ENCODE measurements around the gene MPHOSPH9. TPM values are rescaled to one million over a fixed set of nuclear protein-coding genes. Genes with fewer than 3 reads are reported as not detected.

MPHOSPH9 gene
- total and polyA plus RNA-seq, 12 donors, result 11.7 to 61.7 (median 23.5) TPM

DNA sequence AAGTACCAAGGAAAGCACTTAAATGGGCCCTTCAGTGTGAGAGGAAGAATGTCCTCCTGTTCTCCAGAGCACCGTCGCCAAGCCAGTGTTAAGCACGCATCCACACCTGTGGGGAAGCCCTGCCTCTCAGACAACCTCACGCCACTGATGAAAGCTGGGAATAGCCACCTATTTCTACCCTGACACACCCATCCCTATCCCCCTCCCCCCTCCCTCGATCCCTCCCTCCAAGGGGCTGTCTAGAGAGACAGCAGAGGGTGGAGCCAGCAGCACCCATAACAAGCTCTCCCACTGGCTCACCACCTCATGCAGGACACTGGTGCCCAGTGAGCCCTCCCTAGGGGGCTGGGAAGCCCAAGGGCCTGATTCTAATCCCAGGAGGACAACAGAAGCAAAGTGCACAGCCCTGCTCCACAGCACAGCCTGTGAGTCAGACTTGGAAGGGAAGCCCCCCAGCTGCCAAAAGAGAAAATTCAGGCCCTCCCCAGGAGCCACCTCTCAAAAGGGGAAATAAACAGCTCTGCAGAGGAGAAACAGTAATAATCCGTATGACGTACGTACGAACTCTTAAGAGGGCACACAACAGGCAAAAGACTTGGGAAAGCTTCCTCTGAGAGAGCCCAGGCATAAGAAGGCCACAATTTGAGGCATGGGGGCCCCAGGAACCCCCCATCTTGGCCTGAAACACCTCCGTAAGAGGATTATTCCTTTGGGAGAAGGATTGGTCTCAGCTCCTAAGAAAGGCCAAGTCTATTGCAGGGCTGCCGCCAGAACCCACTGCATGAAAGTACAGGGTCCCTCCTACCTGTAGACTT is 89.8 kb downstream of the MPHOSPH9 start:
- no peak for TF ChIP-seq POLR2A (IDR thresholded peaks at IDR 0.05)
- TF ChIP-seq, protein P1, sequence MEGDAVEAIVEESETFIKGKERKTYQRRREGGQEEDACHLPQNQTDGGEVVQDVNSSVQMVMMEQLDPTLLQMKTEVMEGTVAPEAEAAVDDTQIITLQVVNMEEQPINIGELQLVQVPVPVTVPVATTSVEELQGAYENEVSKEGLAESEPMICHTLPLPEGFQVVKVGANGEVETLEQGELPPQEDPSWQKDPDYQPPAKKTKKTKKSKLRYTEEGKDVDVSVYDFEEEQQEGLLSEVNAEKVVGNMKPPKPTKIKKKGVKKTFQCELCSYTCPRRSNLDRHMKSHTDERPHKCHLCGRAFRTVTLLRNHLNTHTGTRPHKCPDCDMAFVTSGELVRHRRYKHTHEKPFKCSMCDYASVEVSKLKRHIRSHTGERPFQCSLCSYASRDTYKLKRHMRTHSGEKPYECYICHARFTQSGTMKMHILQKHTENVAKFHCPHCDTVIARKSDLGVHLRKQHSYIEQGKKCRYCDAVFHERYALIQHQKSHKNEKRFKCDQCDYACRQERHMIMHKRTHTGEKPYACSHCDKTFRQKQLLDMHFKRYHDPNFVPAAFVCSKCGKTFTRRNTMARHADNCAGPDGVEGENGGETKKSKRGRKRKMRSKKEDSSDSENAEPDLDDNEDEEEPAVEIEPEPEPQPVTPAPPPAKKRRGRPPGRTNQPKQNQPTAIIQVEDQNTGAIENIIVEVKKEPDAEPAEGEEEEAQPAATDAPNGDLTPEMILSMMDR (IDR thresholded peaks at IDR 0.05), result no peak
- WGBS, 4 donors, result 74 to 91% (median 80%) methylated on average over 9 to 11 of the region's 11 CpGs
- H3K36me3 ChIP-seq (replicated peaks in 1 of 2), result no peaks in the 10 kb centered on the region
- DNase-seq, result peak in 3 of 7 donors; percentile 32 to 52 (median 45)
- no peaks in the 10 kb centered on the region for H3K27me3 ChIP-seq
- H3K4me1 ChIP-seq (replicated peaks in 1 of 2), result peaks cover 46 to 72% of the 10 kb centered on the region in 2 donors
- no peaks in the 10 kb centered on the region for H3K9me3 ChIP-seq (replicated peaks in 1 of 3)
- intact Hi-C loops (cut with DNase I), result no loop called here
- peak overlapping the region; percentile 24 to 92 (median 88) for H3K27ac ChIP-seq
- H3K4me3 ChIP-seq, result no peak overlapping the region

DNA sequence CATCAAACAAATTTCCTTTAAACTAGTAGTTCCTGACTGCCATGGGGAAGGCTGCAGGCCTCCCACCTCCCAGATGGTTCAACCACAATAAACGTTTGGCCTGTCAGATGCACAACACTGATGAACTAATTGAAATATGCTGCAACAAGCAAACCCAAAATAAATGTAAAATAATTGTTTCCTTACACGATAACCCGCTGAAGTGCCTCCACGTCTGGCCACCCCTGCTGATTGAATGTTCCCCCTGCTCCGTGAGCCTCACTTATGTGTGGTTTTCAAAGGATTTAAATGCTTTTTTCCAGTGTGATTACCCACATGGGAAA is 90.5 kb downstream of the MPHOSPH9 start:
- H3K27ac ChIP-seq, result peak overlapping the region; percentile 59 to 92 (median 88)
- no peaks in the 10 kb centered on the region for H3K27me3 ChIP-seq
- 57 to 68% (median 61%) methylated on average over 5 of the region's 5 CpGs for WGBS, 4 donors
- TF ChIP-seq, protein P1 (IDR thresholded peaks at IDR 0.05), result no peak
- TF ChIP-seq POLR2A (IDR thresholded peaks at IDR 0.05), result no peak
- H3K36me3 ChIP-seq (replicated peaks in 1 of 2), result no peaks in the 10 kb centered on the region
- no peaks in the 10 kb centered on the region for H3K9me3 ChIP-seq (replicated peaks in 1 of 3)
- intact Hi-C loops (cut with DNase I), result no loop called here
- DNase-seq, result no peak
- H3K4me3 ChIP-seq, result no peak overlapping the region
- peaks cover 46 to 65% of the 10 kb centered on the region in 2 donors for H3K4me1 ChIP-seq (replicated peaks in 1 of 2)

DNA sequence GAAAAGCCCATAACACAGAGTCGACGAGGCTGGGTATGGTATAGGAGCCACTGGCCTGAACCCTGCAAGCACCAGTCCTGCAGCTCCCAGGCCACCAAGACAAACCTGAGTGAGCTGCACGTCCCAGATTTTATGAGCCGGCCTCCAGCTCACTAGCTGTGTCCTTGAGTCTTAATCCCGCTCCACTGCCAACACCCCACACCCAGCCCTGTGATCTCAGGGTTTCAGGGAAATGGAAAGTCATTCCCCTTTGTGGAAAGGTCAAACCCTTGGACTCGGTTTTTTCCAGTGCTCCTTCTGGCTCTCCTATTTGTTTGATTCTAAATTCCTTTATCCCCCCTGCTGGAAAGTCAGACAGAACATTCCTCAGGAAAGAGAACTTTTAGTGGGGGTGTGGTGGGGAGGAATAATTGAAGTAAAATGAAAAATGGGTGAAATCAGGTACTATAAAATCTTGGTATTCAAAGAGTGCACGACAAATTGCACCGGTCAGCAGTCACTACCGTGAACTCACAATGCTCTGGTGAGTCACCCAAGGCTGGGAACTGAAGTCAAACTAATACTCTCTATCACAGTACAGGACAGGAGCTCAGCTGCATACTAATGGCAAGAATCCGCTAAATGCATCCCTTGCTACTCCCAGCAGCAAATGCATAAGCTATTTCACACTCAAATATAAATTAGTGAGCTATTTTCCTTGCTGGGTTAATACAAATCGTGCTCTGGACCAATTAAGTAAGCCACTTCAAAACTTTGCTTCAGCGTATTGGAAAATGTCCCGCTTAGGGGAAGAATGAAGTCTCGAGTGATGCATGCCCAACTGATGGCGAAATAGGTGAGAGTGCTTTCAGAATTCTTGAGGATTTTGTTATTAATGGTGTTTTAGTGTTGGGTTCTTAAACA is 91.1 kb downstream of the MPHOSPH9 start:
- Histone ChIP-seq H3K27me3 (no peaks in the 10 kb centered on the region), H3K4me3 (no peak overlapping the region), H3K4me1 (replicated peaks in 1 of 2) (peaks cover 46 to 65% of the 10 kb centered on the region in 2 donors), H3K27ac (peak overlapping the region; percentile 59 to 92 (median 88)), H3K36me3 (replicated peaks in 1 of 2) (no peaks in the 10 kb centered on the region), H3K9me3 (replicated peaks in 1 of 3) (no peaks in the 10 kb centered on the region)
- intact Hi-C loops (cut with DNase I), result no loop called here
- 30 to 39% (median 36%) methylated on average over 12 to 15 of the region's 15 CpGs for WGBS, 4 donors
- TF ChIP-seq, protein P1 (IDR thresholded peaks at IDR 0.05), result no peak
- TF ChIP-seq POLR2A (IDR thresholded peaks at IDR 0.05), result peak in 1 of 2 donors; percentile 68
- peak; percentile 79 to 95 (median 93) for DNase-seq
